Bronchial epithelial cell (primary cell): ENCODE results near the gene CPS1. TPM values are rescaled to one million over a fixed set of nuclear protein-coding genes. Genes with fewer than 3 reads are reported as not detected.

Experiments used
- DNase-seq: peaks from one replicate; pipeline ENCODE4 v3.0.0-alpha.2; 2010; ENCODE audit warnings: low read depth
- FAIRE-seq: peaks from 2 replicates; lab custom pipeline; 2011; peaks lifted over from hg19 to GRCh38; lab: Jason Lieb, UNC
- H3K27me3 ChIP-seq: 2 replicates; pipeline ENCODE4 v1.5.1; 2011; ENCODE audit warnings: low read length; ENCODE audit not compliant: control insufficient read depth, insufficient read depth
- H3K36me3 ChIP-seq: 2 replicates; pipeline ENCODE4 v1.5.1; 2011; ENCODE audit warnings: low read length; ENCODE audit not compliant: control insufficient read depth, insufficient read depth
- H3K4me3 ChIP-seq: 2 replicates; pipeline ENCODE4 v1.5.1; 2011; ENCODE audit warnings: mild to moderate bottlenecking, low read depth, low read length, control low read depth
- total RNA-seq: library from RNA; depleted of rRNA; stranded (reverse); fragments of >200 nt; gene quantifications from 2 replicates; pipeline ENCODE4 v1.2.1, GENCODE V29; 2014
- TF ChIP-seq, protein P1 (sequence below): IDR thresholded peaks from 2 replicates; pipeline ENCODE4 v1.5.1; 2011; ENCODE audit warnings: mild to moderate bottlenecking, moderate library complexity, low read length, control low read depth, inconsistent platforms; ENCODE audit not compliant: insufficient read depth, severe bottlenecking

Gene CPS1
- total RNA-seq, 1 donor from 2014 or later: 12.6 TPM

DNA sequence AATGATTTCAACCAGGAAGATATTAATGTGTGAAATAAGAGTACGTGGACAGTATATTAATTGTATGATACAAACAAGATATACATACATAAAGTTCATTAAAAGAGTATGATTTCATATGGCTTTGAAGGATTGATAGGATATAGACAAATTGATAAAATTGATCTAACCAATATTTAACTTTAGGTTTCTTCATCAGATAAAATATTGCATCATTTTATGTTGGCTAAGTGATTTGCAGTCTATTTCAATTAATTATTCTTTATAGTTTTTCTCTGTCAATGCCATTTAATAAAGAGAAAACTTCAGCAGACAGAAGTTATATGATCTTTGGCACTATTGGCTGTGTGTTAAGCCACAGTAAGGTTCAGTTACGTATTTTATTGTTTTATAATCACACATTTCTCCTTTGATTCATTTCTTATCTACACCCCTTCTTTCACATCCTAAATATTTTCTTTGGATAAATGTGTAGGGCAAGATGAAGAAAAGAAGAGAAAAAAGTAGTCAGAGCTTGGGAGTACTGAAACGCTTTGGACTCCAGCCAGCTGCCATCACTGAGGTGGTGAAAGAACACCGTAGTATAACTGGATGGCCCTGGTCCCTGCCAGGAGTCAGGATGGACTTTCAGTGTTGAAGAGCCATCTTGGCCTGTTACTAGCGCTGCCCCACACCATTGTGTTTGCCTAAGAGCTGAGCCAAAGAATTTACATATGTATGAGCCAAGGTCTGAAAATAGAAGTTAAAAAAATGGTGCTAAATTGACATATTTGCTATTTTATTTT lies 9.8 kb upstream of the CPS1 start:
- Histone ChIP-seq H3K36me3 (no peaks in the 10 kb centered on the region), H3K4me3 (no peak overlapping the region), H3K27me3 (no peaks in the 10 kb centered on the region)
- DNase-seq (no peak), FAIRE-seq (no peak)
- TF ChIP-seq, protein P1, sequence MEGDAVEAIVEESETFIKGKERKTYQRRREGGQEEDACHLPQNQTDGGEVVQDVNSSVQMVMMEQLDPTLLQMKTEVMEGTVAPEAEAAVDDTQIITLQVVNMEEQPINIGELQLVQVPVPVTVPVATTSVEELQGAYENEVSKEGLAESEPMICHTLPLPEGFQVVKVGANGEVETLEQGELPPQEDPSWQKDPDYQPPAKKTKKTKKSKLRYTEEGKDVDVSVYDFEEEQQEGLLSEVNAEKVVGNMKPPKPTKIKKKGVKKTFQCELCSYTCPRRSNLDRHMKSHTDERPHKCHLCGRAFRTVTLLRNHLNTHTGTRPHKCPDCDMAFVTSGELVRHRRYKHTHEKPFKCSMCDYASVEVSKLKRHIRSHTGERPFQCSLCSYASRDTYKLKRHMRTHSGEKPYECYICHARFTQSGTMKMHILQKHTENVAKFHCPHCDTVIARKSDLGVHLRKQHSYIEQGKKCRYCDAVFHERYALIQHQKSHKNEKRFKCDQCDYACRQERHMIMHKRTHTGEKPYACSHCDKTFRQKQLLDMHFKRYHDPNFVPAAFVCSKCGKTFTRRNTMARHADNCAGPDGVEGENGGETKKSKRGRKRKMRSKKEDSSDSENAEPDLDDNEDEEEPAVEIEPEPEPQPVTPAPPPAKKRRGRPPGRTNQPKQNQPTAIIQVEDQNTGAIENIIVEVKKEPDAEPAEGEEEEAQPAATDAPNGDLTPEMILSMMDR: no peak

DNA sequence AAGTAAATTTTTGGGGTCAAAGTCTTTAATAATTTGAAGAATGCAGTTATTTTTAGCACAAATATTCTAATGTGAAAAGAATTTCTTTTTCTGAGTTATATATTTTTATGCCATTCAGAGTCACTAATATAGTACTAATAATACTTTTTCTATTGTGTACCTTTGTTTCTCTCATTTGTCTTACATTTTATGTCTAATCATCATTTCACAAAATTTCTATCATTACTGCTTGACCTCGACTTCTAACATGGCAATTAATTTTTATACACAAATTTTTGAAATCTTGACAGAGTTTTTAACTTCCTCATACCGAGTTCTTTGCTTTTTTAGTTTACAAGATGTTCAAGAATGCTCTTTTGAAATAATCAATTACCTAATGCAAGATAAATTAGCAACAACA lies 8.4 kb upstream of the CPS1 start:
- FAIRE-seq (no peak), DNase-seq (no peak)
- no peaks in the 10 kb centered on the region for H3K27me3 ChIP-seq
- TF ChIP-seq, protein P1: no peak
- no peak overlapping the region for H3K4me3 ChIP-seq
- no peaks in the 10 kb centered on the region for H3K36me3 ChIP-seq

DNA sequence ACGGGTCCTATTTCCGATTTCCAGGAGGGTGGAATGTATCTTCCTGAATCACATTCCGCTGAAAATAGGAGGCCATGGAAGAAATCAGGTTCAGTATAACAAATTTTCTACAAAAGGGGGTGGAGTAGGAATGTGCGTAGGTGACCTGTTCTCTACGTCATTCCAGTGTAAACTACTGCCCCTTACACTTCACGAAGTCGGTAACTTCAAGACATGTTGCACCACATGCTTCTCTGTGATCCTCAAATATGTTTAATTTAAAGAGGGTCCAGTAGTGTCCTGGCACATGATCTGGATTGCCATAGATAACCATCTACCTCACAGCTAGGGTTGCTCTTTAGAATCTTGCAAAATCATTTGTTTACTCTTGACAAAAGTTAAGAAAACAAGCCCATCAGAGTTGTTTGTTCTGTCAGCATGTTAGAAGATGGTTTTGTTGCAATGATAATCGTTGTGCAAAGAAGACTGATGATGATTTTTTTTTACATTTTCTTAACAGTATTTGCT lies 7.5 kb upstream of the CPS1 start:
- FAIRE-seq: no peak

DNA sequence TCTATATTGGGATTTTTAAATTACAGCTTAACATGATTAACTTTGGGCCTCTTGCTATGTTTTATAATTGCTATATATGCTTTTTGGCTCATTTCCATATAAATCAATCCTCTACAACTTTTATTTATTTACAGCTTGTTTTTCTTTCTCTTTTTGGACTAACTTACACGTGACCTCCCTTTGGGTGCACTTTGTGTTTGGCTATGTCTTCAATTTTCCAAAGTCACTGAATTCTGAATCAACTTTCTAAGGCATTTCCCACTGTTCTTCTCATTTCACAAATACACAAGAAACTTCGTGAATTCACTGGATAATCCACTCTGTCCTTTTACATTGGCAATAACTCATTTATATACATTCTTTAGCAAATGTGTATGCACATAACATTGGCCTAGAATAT lies 5.4 kb upstream of the CPS1 start:
- Histone ChIP-seq H3K36me3 (no peaks in the 10 kb centered on the region), H3K27me3 (no peaks in the 10 kb centered on the region), H3K4me3 (no peak overlapping the region)
- DNase-seq (no peak), FAIRE-seq (no peak)
- TF ChIP-seq, protein P1: no peak

More for the DNA sequence above, 7.5 kb upstream of the CPS1 start:
- TF ChIP-seq, protein P1: no peak
- DNase-seq: no peak
- Histone ChIP-seq H3K27me3 (no peaks in the 10 kb centered on the region), H3K4me3 (no peak overlapping the region), H3K36me3 (no peaks in the 10 kb centered on the region)

DNA sequence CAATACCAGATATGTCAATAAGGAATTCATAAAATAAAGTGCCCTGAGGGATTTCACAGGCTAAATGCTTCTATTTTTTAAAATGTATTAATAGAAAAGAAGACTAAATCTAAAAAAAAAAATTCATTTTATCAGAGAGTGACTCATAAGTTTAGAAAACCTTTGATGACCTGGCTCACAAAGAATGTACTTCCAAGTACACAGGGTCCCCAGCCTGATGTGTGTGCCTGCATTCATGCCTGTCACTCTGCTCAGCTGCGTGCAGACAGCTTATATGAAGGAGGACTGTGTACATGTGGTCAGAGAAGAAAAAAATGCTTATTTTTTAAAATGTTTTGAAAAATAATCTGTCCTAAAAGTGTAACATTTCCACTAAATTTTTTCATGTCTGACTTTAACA lies 3.0 kb upstream of the CPS1 start:
- FAIRE-seq (no peak), DNase-seq (peak; percentile 63)
- no peak overlapping the region for H3K4me3 ChIP-seq
- H3K27me3 ChIP-seq: no peaks in the 10 kb centered on the region
- H3K36me3 ChIP-seq: no peaks in the 10 kb centered on the region
- TF ChIP-seq, protein P1: no peak
